ENCODE results near the gene GCHFR.
A peak's percentile ranks its signal among the peaks of the same experiment; 100 is the strongest.

Gene GCHFR

GRCh38 chr15:40754883-40755811 is 8.7 kb upstream of the GCHFR start, which contains the start of gene RMDN3:
RMDN3 (minus strand) TSS chr15:40755254; CDS start chr15:40754783, 471 bp downstream.
- Histone ChIP-seq H3K36me3 (peaks cover 14% of the 10 kb centered on the region), H3K27me3 (no peaks in the 10 kb centered on the region), H3K4me1 (ENCODE audit: control insufficient read depth in 1 of 2, insufficient read depth in 1 of 2, low read depth in 1 of 2, low read length in 1 of 2) (peaks cover 16% of the 10 kb centered on the region in 2 experiments), H3K27ac (peak within 1 kb of the TSS; percentile 52), H3K4me3 (ENCODE audit: low read depth in 1 of 2, low read length in 1 of 2) (peak within 1 kb of the TSS; percentile 68 to 82), H3K9me3 (no peaks in the 10 kb centered on the region)
- TF ChIP-seq CTCF (IDR thresholded peaks at IDR 0.05), result peak; percentile 49

GRCh38 chr15:40755812-40756208 is 8.1 kb upstream of the GCHFR start:
- Histone ChIP-seq H3K36me3 (peaks cover 8% of the 10 kb centered on the region), H3K4me3 (ENCODE audit: low read depth in 1 of 2, low read length in 1 of 2) (peak overlapping the region; percentile 68 to 82), H3K27me3 (no peaks in the 10 kb centered on the region), H3K9me3 (no peaks in the 10 kb centered on the region), H3K4me1 (ENCODE audit: control insufficient read depth in 1 of 2, insufficient read depth in 1 of 2, low read depth in 1 of 2, low read length in 1 of 2) (peaks cover 16% of the 10 kb centered on the region in 2 experiments), H3K27ac (peak overlapping the region; percentile 52)
- no peak for TF ChIP-seq CTCF (IDR thresholded peaks at IDR 0.05)

- no peaks in the 10 kb centered on the region for H3K27me3 ChIP-seq
- H3K27ac ChIP-seq, result no peak overlapping the region
- H3K4me3 ChIP-seq (ENCODE audit: low read depth in 1 of 2, low read length in 1 of 2), result no peak overlapping the region
- TF ChIP-seq CTCF (IDR thresholded peaks at IDR 0.05), result no peak
- peaks cover 16% of the 10 kb centered on the region in 2 experiments for H3K4me1 ChIP-seq (ENCODE audit: control insufficient read depth in 1 of 2, insufficient read depth in 1 of 2, low read depth in 1 of 2, low read length in 1 of 2)
- no peaks in the 10 kb centered on the region for H3K36me3 ChIP-seq
- no peaks in the 10 kb centered on the region for H3K9me3 ChIP-seq
Observed at GRCh38 chr15:40756938-40757337, 6.9 kb upstream of the GCHFR start.

GRCh38 chr15:40759961-40760360 is 3.9 kb upstream of the GCHFR start:
- Histone ChIP-seq H3K36me3 (no peaks in the 10 kb centered on the region), H3K9me3 (no peaks in the 10 kb centered on the region), H3K4me3 (ENCODE audit: low read depth in 1 of 2, low read length in 1 of 2) (no peak overlapping the region), H3K27me3 (no peaks in the 10 kb centered on the region), H3K27ac (no peak overlapping the region), H3K4me1 (ENCODE audit: control insufficient read depth in 1 of 2, insufficient read depth in 1 of 2, low read depth in 1 of 2, low read length in 1 of 2) (peaks cover 25 to 29% of the 10 kb centered on the region in 2 experiments)
- TF ChIP-seq CTCF (IDR thresholded peaks at IDR 0.05), result no peak

GRCh38 chr15:40762919-40763800 is 708 bp upstream of the GCHFR start:
- Histone ChIP-seq H3K36me3 (peaks cover 15% of the 10 kb centered on the region), H3K27ac (peak overlapping the region; percentile 45), H3K4me3 (ENCODE audit: low read depth in 1 of 2, low read length in 1 of 2) (peak overlapping the region; percentile 80 to 90), H3K9me3 (no peaks in the 10 kb centered on the region), H3K4me1 (ENCODE audit: control insufficient read depth in 1 of 2, insufficient read depth in 1 of 2, low read depth in 1 of 2, low read length in 1 of 2) (peaks cover 23 to 28% of the 10 kb centered on the region in 2 experiments), H3K27me3 (no peaks in the 10 kb centered on the region)
- TF ChIP-seq CTCF (IDR thresholded peaks at IDR 0.05), result no peak
